ENCODE results near the gene RPS6KA5.

RPS6KA5 gene

GRCh38 chr14:90886297-90886815, 174.1 kb downstream of the RPS6KA5 start:
- H3K9ac ChIP-seq (ENCODE audit: low read length) = no peak overlapping the region
- H3K4me3 ChIP-seq (ENCODE audit: low read length) = no peak overlapping the region
- H3K9me3 ChIP-seq (ENCODE audit: control insufficient read depth, low read depth, low read length) = no peaks in the 10 kb centered on the region

GRCh38 chr14:90883782-90884181, 176.7 kb downstream of the RPS6KA5 start:
- Histone ChIP-seq H3K4me1 (ENCODE audit: control insufficient read depth, low read depth, low read length) (peaks cover 6% of the 10 kb centered on the region), H3K27ac (ENCODE audit: low read length) (no peak overlapping the region), H3K4me3 (ENCODE audit: low read length) (no peak overlapping the region), H3K27me3 (ENCODE audit: control insufficient read depth, insufficient read depth, low read length) (no peaks in the 10 kb centered on the region), H3K36me3 (ENCODE audit: control insufficient read depth, low read depth, low read length) (no peaks in the 10 kb centered on the region), H3K9me3 (ENCODE audit: control insufficient read depth, low read depth, low read length) (no peaks in the 10 kb centered on the region), H3K9ac (ENCODE audit: low read length) (no peak overlapping the region)

More at GRCh38 chr14:90886297-90886815, 174.1 kb downstream of the RPS6KA5 start:
- Histone ChIP-seq H3K27me3 (ENCODE audit: control insufficient read depth, insufficient read depth, low read length) (no peaks in the 10 kb centered on the region), H3K36me3 (ENCODE audit: control insufficient read depth, low read depth, low read length) (no peaks in the 10 kb centered on the region), H3K4me1 (ENCODE audit: control insufficient read depth, low read depth, low read length) (peaks cover 6% of the 10 kb centered on the region), H3K27ac (ENCODE audit: low read length) (no peak overlapping the region)

GRCh38 chr14:90883197-90883596, 177.2 kb downstream of the RPS6KA5 start:
- Histone ChIP-seq H3K36me3 (ENCODE audit: control insufficient read depth, low read depth, low read length) (no peaks in the 10 kb centered on the region), H3K27ac (ENCODE audit: low read length) (no peak overlapping the region), H3K9ac (ENCODE audit: low read length) (no peak overlapping the region), H3K4me1 (ENCODE audit: control insufficient read depth, low read depth, low read length) (peaks cover 6% of the 10 kb centered on the region), H3K4me3 (ENCODE audit: low read length) (no peak overlapping the region), H3K27me3 (ENCODE audit: control insufficient read depth, insufficient read depth, low read length) (no peaks in the 10 kb centered on the region), H3K9me3 (ENCODE audit: control insufficient read depth, low read depth, low read length) (no peaks in the 10 kb centered on the region)

- Histone ChIP-seq H3K9ac (ENCODE audit: low read length) (no peak overlapping the region), H3K9me3 (ENCODE audit: control insufficient read depth, low read depth, low read length) (no peaks in the 10 kb centered on the region)
These were observed 180.2 kb downstream of the RPS6KA5 start for GRCh38 chr14:90880282-90880681.

GRCh38 chr14:90874599-90874998, 185.8 kb downstream of the RPS6KA5 start:
- Histone ChIP-seq H3K27me3 (ENCODE audit: control insufficient read depth, insufficient read depth, low read length) (no peaks in the 10 kb centered on the region), H3K4me1 (ENCODE audit: control insufficient read depth, low read depth, low read length) (peaks cover 4% of the 10 kb centered on the region), H3K9ac (ENCODE audit: low read length) (no peak overlapping the region), H3K4me3 (ENCODE audit: low read length) (no peak overlapping the region), H3K36me3 (ENCODE audit: control insufficient read depth, low read depth, low read length) (no peaks in the 10 kb centered on the region), H3K27ac (ENCODE audit: low read length) (no peak overlapping the region), H3K9me3 (ENCODE audit: control insufficient read depth, low read depth, low read length) (no peaks in the 10 kb centered on the region)

More at GRCh38 chr14:90880282-90880681, 180.2 kb downstream of the RPS6KA5 start:
- Histone ChIP-seq H3K36me3 (ENCODE audit: control insufficient read depth, low read depth, low read length) (no peaks in the 10 kb centered on the region), H3K27me3 (ENCODE audit: control insufficient read depth, insufficient read depth, low read length) (no peaks in the 10 kb centered on the region), H3K4me1 (ENCODE audit: control insufficient read depth, low read depth, low read length) (peaks cover 6% of the 10 kb centered on the region), H3K4me3 (ENCODE audit: low read length) (no peak overlapping the region), H3K27ac (ENCODE audit: low read length) (no peak overlapping the region)

- no peak overlapping the region for H3K27ac ChIP-seq (ENCODE audit: low read length)
- H3K9ac ChIP-seq (ENCODE audit: low read length) = no peak overlapping the region
- no peaks in the 10 kb centered on the region for H3K9me3 ChIP-seq (ENCODE audit: control insufficient read depth, low read depth, low read length)
- no peaks in the 10 kb centered on the region for H3K36me3 ChIP-seq (ENCODE audit: control insufficient read depth, low read depth, low read length)
- H3K4me3 ChIP-seq (ENCODE audit: low read length) = no peak overlapping the region
- peaks cover 8% of the 10 kb centered on the region for H3K4me1 ChIP-seq (ENCODE audit: control insufficient read depth, low read depth, low read length)
- H3K27me3 ChIP-seq (ENCODE audit: control insufficient read depth, insufficient read depth, low read length) = no peaks in the 10 kb centered on the region
These were observed 188.7 kb downstream of the RPS6KA5 start for GRCh38 chr14:90871605-90872233.

- Histone ChIP-seq H3K9me3 (ENCODE audit: control insufficient read depth, low read depth, low read length) (no peaks in the 10 kb centered on the region), H3K4me3 (ENCODE audit: low read length) (no peak overlapping the region), H3K27me3 (ENCODE audit: control insufficient read depth, insufficient read depth, low read length) (no peaks in the 10 kb centered on the region), H3K4me1 (ENCODE audit: control insufficient read depth, low read depth, low read length) (peaks cover 8% of the 10 kb centered on the region), H3K36me3 (ENCODE audit: control insufficient read depth, low read depth, low read length) (no peaks in the 10 kb centered on the region), H3K27ac (ENCODE audit: low read length) (no peak overlapping the region), H3K9ac (ENCODE audit: low read length) (no peak overlapping the region)
These were observed 189.4 kb downstream of the RPS6KA5 start for GRCh38 chr14:90870950-90871604.

- H3K36me3 ChIP-seq (ENCODE audit: control insufficient read depth, low read depth, low read length) = no peaks in the 10 kb centered on the region
- no peak overlapping the region for H3K27ac ChIP-seq (ENCODE audit: low read length)
- peaks cover 4% of the 10 kb centered on the region for H3K4me1 ChIP-seq (ENCODE audit: control insufficient read depth, low read depth, low read length)
- H3K27me3 ChIP-seq (ENCODE audit: control insufficient read depth, insufficient read depth, low read length) = no peaks in the 10 kb centered on the region
- H3K4me3 ChIP-seq (ENCODE audit: low read length) = no peak overlapping the region
- no peaks in the 10 kb centered on the region for H3K9me3 ChIP-seq (ENCODE audit: control insufficient read depth, low read depth, low read length)
- H3K9ac ChIP-seq (ENCODE audit: low read length) = no peak overlapping the region
These were observed 192.9 kb downstream of the RPS6KA5 start for GRCh38 chr14:90867501-90867900.

- Histone ChIP-seq H3K9me3 (ENCODE audit: control insufficient read depth, low read depth, low read length) (no peaks in the 10 kb centered on the region), H3K27ac (ENCODE audit: low read length) (no peak overlapping the region), H3K36me3 (ENCODE audit: control insufficient read depth, low read depth, low read length) (no peaks in the 10 kb centered on the region), H3K4me3 (ENCODE audit: low read length) (no peak overlapping the region), H3K9ac (ENCODE audit: low read length) (no peak overlapping the region), H3K4me1 (ENCODE audit: control insufficient read depth, low read depth, low read length) (peaks cover 4% of the 10 kb centered on the region), H3K27me3 (ENCODE audit: control insufficient read depth, insufficient read depth, low read length) (no peaks in the 10 kb centered on the region)
These were observed 193.6 kb downstream of the RPS6KA5 start for GRCh38 chr14:90866833-90867232.

- Histone ChIP-seq H3K36me3 (ENCODE audit: control insufficient read depth, low read depth, low read length) (no peaks in the 10 kb centered on the region), H3K4me1 (ENCODE audit: control insufficient read depth, low read depth, low read length) (peaks cover 4% of the 10 kb centered on the region), H3K27ac (ENCODE audit: low read length) (no peak overlapping the region), H3K4me3 (ENCODE audit: low read length) (no peak overlapping the region), H3K9me3 (ENCODE audit: control insufficient read depth, low read depth, low read length) (no peaks in the 10 kb centered on the region), H3K27me3 (ENCODE audit: control insufficient read depth, insufficient read depth, low read length) (no peaks in the 10 kb centered on the region), H3K9ac (ENCODE audit: low read length) (no peak overlapping the region)
These were observed 195.7 kb downstream of the RPS6KA5 start for GRCh38 chr14:90864741-90865140.

GRCh38 chr14:90858511-90858910, 201.9 kb downstream of the RPS6KA5 start:
- Histone ChIP-seq H3K9ac (ENCODE audit: low read length) (no peak overlapping the region), H3K9me3 (ENCODE audit: control insufficient read depth, low read depth, low read length) (no peaks in the 10 kb centered on the region), H3K27me3 (ENCODE audit: control insufficient read depth, insufficient read depth, low read length) (no peaks in the 10 kb centered on the region), H3K36me3 (ENCODE audit: control insufficient read depth, low read depth, low read length) (no peaks in the 10 kb centered on the region), H3K27ac (ENCODE audit: low read length) (no peak overlapping the region), H3K4me3 (ENCODE audit: low read length) (no peak overlapping the region), H3K4me1 (ENCODE audit: control insufficient read depth, low read depth, low read length) (no peaks in the 10 kb centered on the region)

GRCh38 chr14:90857866-90858265, 202.6 kb downstream of the RPS6KA5 start:
- Histone ChIP-seq H3K4me1 (ENCODE audit: control insufficient read depth, low read depth, low read length) (no peaks in the 10 kb centered on the region), H3K27me3 (ENCODE audit: control insufficient read depth, insufficient read depth, low read length) (no peaks in the 10 kb centered on the region), H3K9ac (ENCODE audit: low read length) (no peak overlapping the region), H3K4me3 (ENCODE audit: low read length) (no peak overlapping the region), H3K36me3 (ENCODE audit: control insufficient read depth, low read depth, low read length) (no peaks in the 10 kb centered on the region), H3K27ac (ENCODE audit: low read length) (no peak overlapping the region), H3K9me3 (ENCODE audit: control insufficient read depth, low read depth, low read length) (no peaks in the 10 kb centered on the region)
